OCI-LY3 (cell line): ENCODE results near the gene NUAK2.

Experiments
- CTCF ChIP-seq: fragments of 200-600, 300-600 bp; sonication (generic); IDR thresholded peaks from 2 replicates; pipeline ENCODE4 v1.5.1; 2014; ENCODE audit warnings: antibody characterized with exemption, low read length, low read depth
- EZH2phosphoT487 ChIP-seq: fragments of 200-600 bp; shearing (Covaris generic); IDR thresholded peaks from 2 replicates; pipeline ENCODE4 v1.6.1; 2018; ENCODE audit warnings: antibody characterized with exemption, mixed run types, low read depth

DNA sequence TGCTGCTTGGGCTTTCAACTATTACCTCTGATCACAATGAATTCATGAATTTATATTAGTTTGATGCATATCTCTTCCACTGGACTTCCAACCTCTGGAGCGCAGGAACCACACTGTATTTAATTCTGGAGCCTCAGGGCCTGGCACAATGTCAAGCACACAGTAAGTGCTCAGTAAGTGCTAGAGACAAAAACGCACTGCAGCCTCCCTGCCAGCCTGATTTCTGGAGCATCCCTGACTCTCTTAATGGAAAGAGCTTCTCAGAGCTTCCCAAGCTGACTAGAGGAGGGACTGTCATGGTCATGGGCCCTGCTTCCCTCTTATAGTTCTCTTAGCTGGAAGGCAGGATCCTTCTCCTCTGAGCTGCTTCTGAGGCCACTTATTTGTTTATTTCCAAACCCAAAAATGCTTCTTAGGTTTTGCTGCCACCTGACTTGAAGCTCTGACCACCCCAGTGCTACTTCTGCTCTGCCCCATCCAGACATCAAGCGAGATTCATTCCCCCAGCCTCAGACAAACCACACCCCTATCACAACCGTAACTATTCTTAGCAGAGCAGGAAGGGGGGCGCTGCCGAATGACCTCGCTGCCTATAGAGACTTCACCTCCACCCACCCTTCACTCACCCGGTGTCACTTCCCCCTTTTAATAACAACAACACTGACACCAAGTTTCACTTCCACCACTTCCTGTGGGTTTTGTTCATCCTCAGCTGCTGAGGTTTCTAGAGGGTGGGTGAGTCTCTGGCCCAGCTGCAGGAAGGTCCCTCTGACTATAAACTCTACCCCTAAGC, 33.6 kb downstream of the NUAK2 start:
- TF ChIP-seq CTCF (peak; percentile 32; the same call in 1 of the 2 replicates), EZH2phosphoT487 (peak; percentile 95)
